Upper lobe of right lung (tissue), 1 donor: Measurements from ENCODE around the gene G6PC3. TPM values are rescaled to one million over a fixed set of nuclear protein-coding genes. Genes with fewer than 3 reads are reported as not detected.
"Not testable (repeated sequence)": the region's sequence is repeated elsewhere in the genome, so short reads cannot be mapped to it uniquely, and the experiment has no call there.

Experiments
- ATAC-seq: fragments of 200-7000 bp; cut with Tn5 transposase; one replicate; pipeline ENCODE4 v1.9.1; 2020; ENCODE audit warnings: mild to moderate bottlenecking, moderate library complexity
- DNase-seq: peaks from one replicate; pipeline ENCODE4 v3.0.0-alpha.2; 2020
- H3K27ac ChIP-seq: fragments of 200-600 bp; one replicate; pipeline ENCODE4 v1.8.0; 2022
- H3K27me3 ChIP-seq: fragments of 200-600 bp; one replicate; pipeline ENCODE4 v1.8.0; 2022; ENCODE audit warnings: mild to moderate bottlenecking
- H3K36me3 ChIP-seq: fragments of 200-600 bp; one replicate; pipeline ENCODE4 v1.8.0; 2022
- H3K4me1 ChIP-seq: fragments of 200-600 bp; one replicate; pipeline ENCODE4 v1.8.0; 2022
- H3K4me3 ChIP-seq: fragments of 200-600 bp; one replicate; pipeline ENCODE4 v1.8.0; 2022; ENCODE audit warnings: mild to moderate bottlenecking
- H3K9me3 ChIP-seq: fragments of 200-600 bp; one replicate; pipeline ENCODE4 v1.8.0; 2022
- CTCF ChIP-seq: fragments of 200-600 bp; IDR thresholded peaks from one replicate; pipeline ENCODE4 v1.8.0; 2022; ENCODE audit warnings: antibody characterized with exemption
- intact Hi-C: fragments of 100-400 bp; cut with DNase I; formaldehyde crosslinking; loops from one replicate; pipeline ENCODE4 v1.11.0; 2022
- long read RNA-seq: library from polyadenylated mRNA; unstranded; transcript quantifications from one replicate; pipeline ENCODE4 v2.0.0, GENCODE V29; 2021
- total RNA-seq: library from RNA; stranded (reverse); fragmentation: NEBNext Ultra II Directional; extraction: Animal tissue kit (Norgen Biotek cat#: 25700); gene quantifications from one replicate; pipeline ENCODE4 v1.2.1, GENCODE V29; 2021
- donor health status: DM: no; HTN: yes; CAD: no; lungs with severe emphysema.

Gene G6PC3, protein sequence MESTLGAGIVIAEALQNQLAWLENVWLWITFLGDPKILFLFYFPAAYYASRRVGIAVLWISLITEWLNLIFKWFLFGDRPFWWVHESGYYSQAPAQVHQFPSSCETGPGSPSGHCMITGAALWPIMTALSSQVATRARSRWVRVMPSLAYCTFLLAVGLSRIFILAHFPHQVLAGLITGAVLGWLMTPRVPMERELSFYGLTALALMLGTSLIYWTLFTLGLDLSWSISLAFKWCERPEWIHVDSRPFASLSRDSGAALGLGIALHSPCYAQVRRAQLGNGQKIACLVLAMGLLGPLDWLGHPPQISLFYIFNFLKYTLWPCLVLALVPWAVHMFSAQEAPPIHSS
- total RNA-seq: 39.7 TPM
- long read RNA-seq, transcript G6PC3-201 (6 exons, 1,533 nt): major isoform, 28 of 39 reads
- long read RNA-seq, partial matches to known transcripts: 0 of 39 reads
- long read RNA-seq, other reads (novel, unspliced or antisense): 7 of 39 reads

- peaks cover 29% of the 10 kb centered on the region for H3K4me1 ChIP-seq
- peaks cover 16% of the 10 kb centered on the region for H3K36me3 ChIP-seq
- H3K4me3 ChIP-seq: peak within 1 kb of the TSS; percentile 76
- no peaks in the 10 kb centered on the region for H3K9me3 ChIP-seq
- intact Hi-C loops: no loop called here
- ATAC-seq (peak; percentile 92), DNase-seq (peak; percentile 96)
- H3K27me3 ChIP-seq: no peaks in the 10 kb centered on the region
- H3K27ac ChIP-seq: peak within 1 kb of the TSS; percentile 85
- TF ChIP-seq CTCF: peak; percentile 19
Measured at GRCh38 chr17:44070455-44071197, at the start of gene G6PC3. Gene G6PC3 (plus strand): TSS chr17:44070735. CDS start chr17:44070966, 231 bp downstream.

DNA sequence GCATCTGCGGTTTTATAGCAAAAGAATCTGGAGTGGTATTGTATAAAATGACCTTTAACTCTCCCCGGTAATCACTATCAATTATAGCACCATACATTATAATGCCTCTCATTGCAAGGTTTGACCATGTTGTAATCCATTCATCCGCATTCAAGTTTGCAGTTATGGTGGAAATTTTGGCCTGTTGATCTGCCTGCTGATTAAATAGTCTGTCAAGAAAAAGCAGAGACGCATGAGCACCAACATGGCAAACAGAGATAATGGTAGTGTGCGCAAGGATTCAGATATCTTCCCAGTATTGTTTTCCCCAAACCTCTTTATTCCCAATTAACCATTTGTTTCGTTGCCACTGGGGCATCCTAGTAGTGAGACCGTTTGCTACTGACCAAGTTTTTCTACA lies 49.3 kb upstream of the G6PC3 start:
- ATAC-seq, H3K4me1 ChIP-seq, H3K27me3 ChIP-seq, DNase-seq, H3K9me3 ChIP-seq, H3K4me3 ChIP-seq, intact Hi-C loops, H3K27ac ChIP-seq, H3K36me3 ChIP-seq: not testable (repeated sequence)

- ATAC-seq (no peak), DNase-seq (no peak)
- H3K27ac ChIP-seq: no peak overlapping the region
- intact Hi-C loops: no loop called here
- H3K4me3 ChIP-seq: no peak overlapping the region
- H3K4me1 ChIP-seq: no peaks in the 10 kb centered on the region
- H3K36me3 ChIP-seq: no peaks in the 10 kb centered on the region
- no peaks in the 10 kb centered on the region for H3K9me3 ChIP-seq
- TF ChIP-seq CTCF: no peak
- no peaks in the 10 kb centered on the region for H3K27me3 ChIP-seq
Measured at GRCh38 chr17:44022246-44022645, 48.3 kb upstream of the G6PC3 start.

DNA sequence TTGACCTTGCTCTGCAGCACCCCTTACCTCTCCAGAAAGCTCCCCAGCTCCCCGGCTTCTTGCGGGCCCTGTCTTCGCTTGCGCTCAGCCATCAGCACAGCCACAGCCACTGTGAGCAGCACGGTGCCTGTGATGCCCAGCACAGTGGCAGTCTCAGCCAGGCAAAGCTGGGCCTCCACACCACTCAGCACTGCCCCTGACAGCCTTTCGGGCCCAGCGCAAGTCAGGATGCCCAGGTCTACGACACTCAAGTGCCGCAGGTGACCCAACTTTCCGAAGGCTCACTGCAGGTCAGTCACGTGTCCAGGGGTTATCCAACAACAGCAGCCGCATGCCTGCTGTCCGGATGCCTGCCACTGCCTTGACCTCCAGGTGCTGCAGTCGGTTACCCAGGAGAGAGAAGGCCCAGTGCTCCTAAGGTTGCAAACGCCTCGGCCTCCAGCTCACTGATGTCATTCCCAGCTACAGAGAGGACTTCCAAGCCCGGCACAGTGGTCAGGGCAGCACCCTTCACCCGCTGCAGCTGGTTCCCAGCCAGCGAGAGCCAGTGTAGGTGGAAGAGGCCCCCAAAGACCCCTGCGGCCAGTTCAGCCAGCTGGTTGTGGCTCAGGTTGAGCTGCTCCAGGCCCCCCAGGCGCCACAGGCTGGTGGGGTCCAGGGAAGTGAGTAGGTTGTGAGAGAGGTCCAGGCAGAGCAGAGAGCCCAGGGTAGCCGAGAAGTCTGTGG lies 46.8 kb upstream of the G6PC3 start:
- ATAC-seq: peak; percentile 27
- Histone ChIP-seq H3K36me3 (no peaks in the 10 kb centered on the region), H3K4me3 (no peak overlapping the region), H3K4me1 (no peaks in the 10 kb centered on the region), H3K27me3 (no peaks in the 10 kb centered on the region), H3K9me3 (no peaks in the 10 kb centered on the region), H3K27ac (no peak overlapping the region)
- no peak for TF ChIP-seq CTCF
- no peak for DNase-seq
- intact Hi-C loops: no loop called here

GRCh38 chr17:44024271-44024663 lies 46.3 kb upstream of the G6PC3 start:
- Histone ChIP-seq H3K9me3 (no peaks in the 10 kb centered on the region), H3K36me3 (no peaks in the 10 kb centered on the region), H3K27me3 (no peaks in the 10 kb centered on the region), H3K4me1 (no peaks in the 10 kb centered on the region), H3K4me3 (no peak overlapping the region), H3K27ac (no peak overlapping the region)
- DNase-seq: no peak
- no peak for TF ChIP-seq CTCF
- intact Hi-C loops: no loop called here
- peak; percentile 12 for ATAC-seq
